H1 (cell line): ENCODE measurements around the gene PDE4B. TPM values are rescaled to one million over a fixed set of nuclear protein-coding genes. Genes with fewer than 3 reads are reported as not detected.

Source experiments
- CTCF ChIA-PET: fragments of 300-600 bp; sonication (Branson Sonifier 250); formaldehyde crosslinking; loops from one replicate; lab custom pipeline; 2021; ENCODE audit not compliant: partially characterized antibody; lab: Charles Lee
- POLR2A ChIA-PET: fragments of 300-600 bp; sonication (Branson Sonifier 250); formaldehyde crosslinking; loops from one replicate; lab custom pipeline; 2021; ENCODE audit warnings: inconsistent platforms; ENCODE audit not compliant: partially characterized antibody; lab: Charles Lee
- DNase-seq, 2 experiments: peaks; one replicate each; pipeline versions ENCODE4 v3.0.0 to v3.0.0-alpha.2; 2010 to 2022; ENCODE audit warnings: low spot score in 2 of 2, low read depth in 1 of 2, mixed read lengths in 1 of 2
- FAIRE-seq: peaks from 2 replicates; lab custom pipeline; 2011; peaks lifted over from hg19 to GRCh38; lab: Jason Lieb, UNC
- H2AFZ ChIP-seq: 2 replicates; pipeline ENCODE4 v1.8.1; 2012; ENCODE audit warnings: low read length, inconsistent platforms
- H2AK5ac ChIP-seq: 2 replicates; pipeline ENCODE4 v1.6.1; 2013; ENCODE audit warnings: low read depth, low read length
- H2BK120ac ChIP-seq: replicated peaks from 2 replicates; pipeline ENCODE3; 2013; ENCODE audit warnings: low read depth, low read length, inconsistent platforms
- H2BK12ac ChIP-seq: 2 replicates; pipeline ENCODE4 v1.6.1; 2013; ENCODE audit warnings: low read depth, low read length
- H2BK15ac ChIP-seq: 2 replicates; pipeline ENCODE4 v1.6.1; 2013; ENCODE audit warnings: low read length
- H2BK20ac ChIP-seq: 2 replicates; pipeline ENCODE4 v1.6.1; 2013; ENCODE audit warnings: low read length
- H2BK5ac ChIP-seq: 2 replicates; pipeline ENCODE4 v1.6.1; 2013; ENCODE audit warnings: low read depth, low read length
- H3K14ac ChIP-seq: 2 replicates; pipeline ENCODE4 v1.6.1; 2013; ENCODE audit warnings: inconsistent platforms; ENCODE audit not compliant: insufficient read length
- H3K18ac ChIP-seq: 2 replicates; pipeline ENCODE4 v1.6.1; 2013; ENCODE audit warnings: low read length; ENCODE audit errors: extremely low read depth
- H3K23ac ChIP-seq: 2 replicates; pipeline ENCODE4 v1.6.1; 2013; ENCODE audit warnings: inconsistent platforms; ENCODE audit not compliant: insufficient read length
- H3K23me2 ChIP-seq: 2 replicates; pipeline ENCODE4 v1.6.1; 2013; ENCODE audit warnings: low read depth, low read length
- H3K27ac ChIP-seq: 2 replicates; pipeline ENCODE4 v1.6.1; 2011; ENCODE audit warnings: low read depth, low read length, inconsistent platforms
- H3K27me3 ChIP-seq, 4 experiments: replicated peaks in 1 of 4; 1 replicate in 1 of 4; 2 replicates in 3 of 4; pipeline versions ENCODE4 v1.6.1 to v1.8.1; 2011 to 2013; ENCODE audit warnings: low read length in 3 of 4, mild to moderate bottlenecking in 3 of 4, inconsistent platforms in 2 of 4, mixed read lengths in 2 of 4, moderate library complexity in 1 of 4; ENCODE audit not compliant: control insufficient read depth in 3 of 4, insufficient read depth in 3 of 4; ENCODE audit errors: extremely low read depth in 1 of 4
- H3K36me3 ChIP-seq, 4 experiments: 2 replicates each; pipeline versions ENCODE4 v1.6.1 to v1.8.1; 2011 to 2013; ENCODE audit warnings: mild to moderate bottlenecking in 4 of 4, low read length in 3 of 4, moderate library complexity in 2 of 4, control low read depth in 1 of 4, inconsistent platforms in 1 of 4; ENCODE audit not compliant: insufficient read depth in 4 of 4, control insufficient read depth in 2 of 4
- H3K4ac ChIP-seq: replicated peaks from 2 replicates; pipeline ENCODE3; 2013; ENCODE audit warnings: low read length, low read depth, mixed read lengths, inconsistent platforms; ENCODE audit not compliant: insufficient read length
- H3K4me1 ChIP-seq, 4 experiments: replicated peaks in 1 of 4; 1 replicate in 1 of 4; 2 replicates in 3 of 4; pipeline versions ENCODE4 v1.6.1 to v1.8.1; 2011 to 2013; ENCODE audit warnings: low read length in 3 of 4, inconsistent platforms in 2 of 4, mixed read lengths in 1 of 4; ENCODE audit not compliant: insufficient read depth in 4 of 4, control insufficient read depth in 3 of 4
- H3K4me2 ChIP-seq, 2 experiments: 2 replicates each; pipeline versions ENCODE4 v1.6.1 to v1.8.1; 2011 to 2013; ENCODE audit warnings: low read depth in 2 of 2, low read length in 2 of 2, control low read depth in 1 of 2, inconsistent platforms in 1 of 2, mild to moderate bottlenecking in 1 of 2; ENCODE audit not compliant: insufficient read depth in 1 of 2
- H3K4me3 ChIP-seq, 4 experiments: fragments of 200-600, 300-600 bp in 1 of 4; sonication (generic), shearing (Covaris generic), sonication (Bioruptor Twin) in 1 of 4; 2 replicates each; pipeline versions ENCODE4 v1.5.1 to v1.8.1; 2011 to 2016; ENCODE audit warnings: low read length in 4 of 4, low read depth in 3 of 4, control low read depth in 2 of 4, inconsistent platforms in 2 of 4, mild to moderate bottlenecking in 2 of 4, mixed read lengths in 1 of 4, moderate library complexity in 1 of 4; ENCODE audit not compliant: insufficient read depth in 2 of 4; ENCODE audit errors: extremely low read depth in 1 of 4
- H3K56ac ChIP-seq: replicated peaks from 2 replicates; pipeline ENCODE3; 2013; ENCODE audit warnings: low read depth, mild to moderate bottlenecking, mixed read lengths, low read length, inconsistent platforms; ENCODE audit not compliant: insufficient read length
- H3K79me1 ChIP-seq: 2 replicates; pipeline ENCODE4 v1.6.1; 2013; ENCODE audit warnings: low read depth, low read length, control low read depth
- H3K79me2 ChIP-seq, 2 experiments: 2 replicates each; pipeline versions ENCODE4 v1.6.1 to v1.8.1; 2012 to 2013; ENCODE audit warnings: low read length in 2 of 2, mild to moderate bottlenecking in 2 of 2, inconsistent platforms in 1 of 2; ENCODE audit not compliant: insufficient read depth in 2 of 2, control insufficient read depth in 1 of 2
- H3K9ac ChIP-seq, 4 experiments: replicated peaks in 1 of 4; 1 replicate in 1 of 4; 2 replicates in 3 of 4; pipeline versions ENCODE4 v1.6.1 to v1.8.1; 2011 to 2013; ENCODE audit warnings: low read depth in 3 of 4, low read length in 3 of 4, control low read depth in 2 of 4, mild to moderate bottlenecking in 2 of 4, moderate library complexity in 2 of 4, inconsistent platforms in 1 of 4; ENCODE audit errors: extremely low read depth in 1 of 4
- H3K9me3 ChIP-seq, 2 experiments: 2 replicates each; pipeline versions ENCODE4 v1.6.1 to v1.8.1; 2012 to 2013; ENCODE audit warnings: mild to moderate bottlenecking in 2 of 2, moderate library complexity in 2 of 2, control low read depth in 1 of 2, inconsistent platforms in 1 of 2, low read depth in 1 of 2, low read length in 1 of 2, mixed read lengths in 1 of 2; ENCODE audit not compliant: insufficient read depth in 2 of 2
- H4K20me1 ChIP-seq, 2 experiments: replicated peaks in 1 of 2; 2 replicates each; pipeline versions ENCODE3 to v1.8.1; 2011 to 2013; ENCODE audit warnings: inconsistent platforms in 2 of 2, low read length in 2 of 2, mild to moderate bottlenecking in 1 of 2; ENCODE audit not compliant: insufficient read depth in 2 of 2, control insufficient read depth in 1 of 2
- H4K5ac ChIP-seq: 2 replicates; pipeline ENCODE4 v1.6.1; 2013; ENCODE audit warnings: low read length, low read depth, mixed read lengths, inconsistent platforms; ENCODE audit not compliant: insufficient read length
- H4K8ac ChIP-seq: 2 replicates; pipeline ENCODE4 v1.8.0; 2013; ENCODE audit warnings: mild to moderate bottlenecking, moderate library complexity, low read length, inconsistent platforms; ENCODE audit not compliant: insufficient read depth; ENCODE audit errors: extremely low read depth
- H4K91ac ChIP-seq: replicated peaks from 2 replicates; pipeline ENCODE3; 2013; ENCODE audit warnings: low read length, mixed read lengths, inconsistent platforms; ENCODE audit not compliant: insufficient read length
- ASH2L ChIP-seq: fragments of 200-600, 300-600 bp; sonication (generic); IDR thresholded peaks from one replicate; pipeline ENCODE4 v1.7.1; 2017; ENCODE audit warnings: low read length
- FOSL1 ChIP-seq: IDR thresholded peaks from 2 replicates; pipeline ENCODE4 v1.6.1; 2011; ENCODE audit warnings: mild to moderate bottlenecking, low read depth, low read length, moderate library complexity; ENCODE audit not compliant: insufficient read depth
- KDM1A ChIP-seq: fragments of 200-600, 300-600 bp; sonication (generic); IDR thresholded peaks from 2 replicates; pipeline ENCODE4 v1.7.1; 2016; ENCODE audit warnings: mild to moderate bottlenecking, low read length, borderline replicate concordance
- KDM4A ChIP-seq: IDR thresholded peaks from one replicate; pipeline ENCODE4 v1.7.1; 2012; ENCODE audit warnings: low read depth, mild to moderate bottlenecking, moderate library complexity, low read length, inconsistent platforms; ENCODE audit not compliant: severe bottlenecking
- SAP30 ChIP-seq: fragments of 300-600 bp; sonication (generic); IDR thresholded peaks from 2 replicates; pipeline ENCODE4 v1.7.1; 2012; ENCODE audit warnings: low read length, moderate library complexity, mild to moderate bottlenecking, inconsistent platforms; ENCODE audit not compliant: insufficient read depth, insufficient replicate concordance
- SIRT6 ChIP-seq: IDR thresholded peaks from one replicate; pipeline ENCODE4 v1.7.1; 2012; ENCODE audit warnings: low read length, inconsistent platforms
- SIX5 ChIP-seq: IDR thresholded peaks from 2 replicates; pipeline ENCODE4 v1.6.1; 2011; ENCODE audit warnings: mild to moderate bottlenecking, low read depth, low read length
- TAF1 ChIP-seq: IDR thresholded peaks from 2 replicates; pipeline ENCODE4 v1.6.1; 2011; ENCODE audit warnings: mild to moderate bottlenecking, low read depth, low read length
- WGBS, 2 experiments: shearing (Covaris generic) in 1 of 2; methylation state at CpG; one replicate each; pipeline versions ENCODE4 v1.1.6 to v1.1.7; 2013 to 2015; ENCODE audit warnings: low lambda C conversion rate in 2 of 2, mixed read lengths in 2 of 2, inconsistent platforms in 1 of 2, low coverage in 1 of 2, missing lambda C conversion rate in 1 of 2; ENCODE audit not compliant: insufficient replicate concordance in 2 of 2, insufficient coverage in 1 of 2, insufficient read length in 1 of 2; ENCODE audit errors: extremely low coverage in 1 of 2, missing lambda C conversion rate in 1 of 2; 5-methylcytosine and 5-hydroxymethylcytosine counted together
- polyA plus RNA-seq, 7 experiments: library from polyadenylated mRNA; depleted of rRNA in 3 of 7; stranded (reverse) in 5 of 7; unstranded in 2 of 7; fragments of >200 nt in 5 of 7; fragments of 200-250 nt in 2 of 7; gene quantifications; 1 replicate in 5 of 7; 2 replicates in 1 of 7; 4 replicates in 1 of 7; pipeline versions ENCODE4 v1.2.1 to v1.2.3, GENCODE V29; 2011 to 2013; ENCODE audit warnings: missing spikeins in 2 of 7, mixed read lengths in 2 of 7
- total RNA-seq: library from RNA; stranded (reverse); fragmentation: NEBNext Ultra II Directional; extraction: Animal tissue kit (Norgen Biotek cat#: 25700); gene quantifications from 2 replicates; pipeline ENCODE4 v1.2.1, GENCODE V29; 2021
- TF ChIP-seq, protein P1 (sequence below): IDR thresholded peaks from 2 replicates; pipeline ENCODE4 v1.6.1; 2012; ENCODE audit warnings: inconsistent platforms
- TF ChIP-seq, protein P2 (sequence below), 3 experiments: IDR thresholded peaks; 1 replicate in 2 of 3; 2 replicates in 1 of 3; pipeline versions ENCODE4 v1.5.1 to v1.6.1; 2011; ENCODE audit warnings: low read length in 3 of 3, mild to moderate bottlenecking in 3 of 3, inconsistent platforms in 2 of 3, low read depth in 1 of 3, moderate library complexity in 1 of 3; ENCODE audit not compliant: insufficient read depth in 1 of 3; ENCODE audit errors: control extremely low read depth in 1 of 3

Gene PDE4B
- total and polyA plus RNA-seq, 2 of the 8 experiments (the other 6 are each of a cell fraction or from before 2014, with no cell fraction given), result 5.0 to 15.1 TPM

GRCh38 chr1:65769636-65770035 lies 23.1 kb upstream of the PDE4B start:
- no peak for FAIRE-seq
- no peak for DNase-seq
- Histone ChIP-seq H3K27me3 (no peaks in the 10 kb centered on the region), H4K91ac (no peak overlapping the region), H3K36me3 (no peaks in the 10 kb centered on the region), H2BK20ac (no peak overlapping the region), H3K14ac (no peak overlapping the region), H2AK5ac (no peak overlapping the region), H3K79me1 (no peaks in the 10 kb centered on the region), H3K4me3 (no peak overlapping the region), H3K4me1 (no peaks in the 10 kb centered on the region), H3K23me2 (no peaks in the 10 kb centered on the region), H3K4me2 (no peak overlapping the region), H2AFZ (no peak overlapping the region), H2BK15ac (no peak overlapping the region), H4K20me1 (no peaks in the 10 kb centered on the region), H4K5ac (no peak overlapping the region), H2BK12ac (no peak overlapping the region), H4K8ac (no peak overlapping the region), H3K23ac (no peak overlapping the region)
- CTCF ChIA-PET, result no interaction called here
- POLR2A ChIA-PET, result no interaction called here
- WGBS, 2 experiments, result 93% methylated on average over 2 of the region's 2 CpGs; no CpG with 5 or more reads in 1 of the 2 experiments
- TF ChIP-seq KDM4A (no peak), ASH2L (no peak), SIRT6 (no peak), KDM1A (no peak), TAF1 (no peak), FOSL1 (no peak), SIX5 (no peak), SAP30 (no peak)
- TF ChIP-seq, protein P1, sequence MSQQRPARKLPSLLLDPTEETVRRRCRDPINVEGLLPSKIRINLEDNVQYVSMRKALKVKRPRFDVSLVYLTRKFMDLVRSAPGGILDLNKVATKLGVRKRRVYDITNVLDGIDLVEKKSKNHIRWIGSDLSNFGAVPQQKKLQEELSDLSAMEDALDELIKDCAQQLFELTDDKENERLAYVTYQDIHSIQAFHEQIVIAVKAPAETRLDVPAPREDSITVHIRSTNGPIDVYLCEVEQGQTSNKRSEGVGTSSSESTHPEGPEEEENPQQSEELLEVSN, result no peak
- TF ChIP-seq, protein P2, sequence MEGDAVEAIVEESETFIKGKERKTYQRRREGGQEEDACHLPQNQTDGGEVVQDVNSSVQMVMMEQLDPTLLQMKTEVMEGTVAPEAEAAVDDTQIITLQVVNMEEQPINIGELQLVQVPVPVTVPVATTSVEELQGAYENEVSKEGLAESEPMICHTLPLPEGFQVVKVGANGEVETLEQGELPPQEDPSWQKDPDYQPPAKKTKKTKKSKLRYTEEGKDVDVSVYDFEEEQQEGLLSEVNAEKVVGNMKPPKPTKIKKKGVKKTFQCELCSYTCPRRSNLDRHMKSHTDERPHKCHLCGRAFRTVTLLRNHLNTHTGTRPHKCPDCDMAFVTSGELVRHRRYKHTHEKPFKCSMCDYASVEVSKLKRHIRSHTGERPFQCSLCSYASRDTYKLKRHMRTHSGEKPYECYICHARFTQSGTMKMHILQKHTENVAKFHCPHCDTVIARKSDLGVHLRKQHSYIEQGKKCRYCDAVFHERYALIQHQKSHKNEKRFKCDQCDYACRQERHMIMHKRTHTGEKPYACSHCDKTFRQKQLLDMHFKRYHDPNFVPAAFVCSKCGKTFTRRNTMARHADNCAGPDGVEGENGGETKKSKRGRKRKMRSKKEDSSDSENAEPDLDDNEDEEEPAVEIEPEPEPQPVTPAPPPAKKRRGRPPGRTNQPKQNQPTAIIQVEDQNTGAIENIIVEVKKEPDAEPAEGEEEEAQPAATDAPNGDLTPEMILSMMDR (IDR thresholded peaks at IDR 0.05; ENCODE audit: control extremely low read depth in 1 of 3, insufficient read depth in 1 of 3, low read depth in 1 of 3, low read length in 3 of 3), result no peak
- TF ChIP-seq, all 59 proteins: peak for 0
- no peak overlapping the region for H3K56ac ChIP-seq
- no peak overlapping the region for H3K4ac ChIP-seq
- H3K79me2 ChIP-seq, result no peaks in the 10 kb centered on the region
- H2BK5ac ChIP-seq, result no peak overlapping the region
- H3K9me3 ChIP-seq, result no peaks in the 10 kb centered on the region
- no peak overlapping the region for H3K9ac ChIP-seq
- H2BK120ac ChIP-seq, result no peak overlapping the region
- H3K27ac ChIP-seq, result no peak overlapping the region
- H3K18ac ChIP-seq, result no peak overlapping the region
